ENCODE data around the gene PLAGL2. TPM values are rescaled to one million over a fixed set of nuclear protein-coding genes. Genes with fewer than 3 reads are reported as not detected.

Gene PLAGL2
- total and polyA plus RNA-seq, 10 donors: 2.2 to 16.6 (median 12.1) TPM

DNA sequence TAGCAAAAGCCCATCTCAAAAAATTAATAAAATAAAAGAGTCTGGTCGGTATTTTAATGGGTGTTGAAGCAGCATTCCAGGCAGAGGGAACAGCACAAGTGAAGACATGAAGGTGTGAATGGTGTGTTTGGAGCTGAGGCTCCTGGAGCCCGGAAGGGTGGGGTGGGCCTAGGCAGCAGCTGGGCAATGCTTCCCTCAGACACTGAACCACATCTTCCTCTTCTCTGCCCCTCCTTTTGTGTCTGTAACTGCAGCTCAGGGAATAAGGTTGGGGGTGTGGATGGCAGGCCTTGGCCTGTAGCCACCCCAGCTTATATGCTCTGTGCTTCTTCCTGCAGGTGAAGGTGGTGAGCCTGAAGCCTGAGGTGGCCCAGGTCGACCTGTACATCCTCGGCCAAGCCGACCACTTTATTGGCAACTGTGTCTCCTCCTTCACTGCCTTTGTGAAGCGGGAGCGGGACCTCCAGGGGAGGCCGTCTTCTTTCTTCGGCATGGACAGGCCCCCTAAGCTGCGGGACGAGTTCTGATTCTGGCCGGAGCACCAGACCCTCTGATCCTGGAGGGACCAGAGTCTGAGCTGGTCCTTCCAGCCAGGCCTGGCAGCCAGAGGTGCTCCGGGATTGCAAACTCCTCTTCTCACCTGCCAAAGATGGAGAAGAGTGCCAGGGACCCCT is 26.7 kb upstream of the PLAGL2 start:
- no peak overlapping the region for H3K4me3 ChIP-seq
- H3K9me3 ChIP-seq: no peaks in the 10 kb centered on the region
- peaks cover 11 to 36% (median 20%) of the 10 kb centered on the region in 6 donors for H3K4me1 ChIP-seq
- H3K27me3 ChIP-seq (replicated peaks in 1 of 7): no peaks in the 10 kb centered on the region
- H3K27ac ChIP-seq: peak overlapping the region in 2 of 8 donors; percentile 8 to 62
- peaks cover 0 to 79% (median 40%) of the 10 kb centered on the region in 6 donors for H3K36me3 ChIP-seq
- intact Hi-C loops (cut with DNase I; ENCODE audit: low total_unique reads): no loop called here
- TF ChIP-seq POLR2A (IDR thresholded peaks at IDR 0.05): no peak
- TF ChIP-seq, protein P1, sequence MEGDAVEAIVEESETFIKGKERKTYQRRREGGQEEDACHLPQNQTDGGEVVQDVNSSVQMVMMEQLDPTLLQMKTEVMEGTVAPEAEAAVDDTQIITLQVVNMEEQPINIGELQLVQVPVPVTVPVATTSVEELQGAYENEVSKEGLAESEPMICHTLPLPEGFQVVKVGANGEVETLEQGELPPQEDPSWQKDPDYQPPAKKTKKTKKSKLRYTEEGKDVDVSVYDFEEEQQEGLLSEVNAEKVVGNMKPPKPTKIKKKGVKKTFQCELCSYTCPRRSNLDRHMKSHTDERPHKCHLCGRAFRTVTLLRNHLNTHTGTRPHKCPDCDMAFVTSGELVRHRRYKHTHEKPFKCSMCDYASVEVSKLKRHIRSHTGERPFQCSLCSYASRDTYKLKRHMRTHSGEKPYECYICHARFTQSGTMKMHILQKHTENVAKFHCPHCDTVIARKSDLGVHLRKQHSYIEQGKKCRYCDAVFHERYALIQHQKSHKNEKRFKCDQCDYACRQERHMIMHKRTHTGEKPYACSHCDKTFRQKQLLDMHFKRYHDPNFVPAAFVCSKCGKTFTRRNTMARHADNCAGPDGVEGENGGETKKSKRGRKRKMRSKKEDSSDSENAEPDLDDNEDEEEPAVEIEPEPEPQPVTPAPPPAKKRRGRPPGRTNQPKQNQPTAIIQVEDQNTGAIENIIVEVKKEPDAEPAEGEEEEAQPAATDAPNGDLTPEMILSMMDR (IDR thresholded peaks at IDR 0.05 in 8 of 11, conservative IDR thresholded peaks at IDR 0.05 in 3 of 11): no peak
- WGBS, 5 donors: 86 to 92% (median 91%) methylated on average over 11 to 13 of the region's 13 CpGs
- no peak for DNase-seq

DNA sequence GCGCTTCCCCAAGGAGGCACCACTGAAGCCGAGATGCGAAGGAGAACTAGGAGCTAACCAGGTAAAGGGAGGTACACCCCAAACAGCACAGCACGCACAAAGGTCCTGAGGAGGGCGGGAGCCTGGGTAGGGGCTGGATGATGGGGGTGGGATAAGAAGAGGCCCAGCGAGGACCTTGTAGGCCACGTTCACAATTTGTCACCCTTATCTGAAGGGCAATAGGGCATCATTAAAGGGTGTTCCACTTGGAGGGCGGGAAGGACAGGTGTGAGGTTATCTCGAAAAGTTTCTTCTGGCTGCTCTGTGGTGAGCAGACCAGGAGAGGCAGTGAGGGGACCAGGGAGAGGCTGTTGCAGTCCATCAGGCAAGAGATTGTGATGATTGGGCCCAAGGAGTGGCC is 25.7 kb upstream of the PLAGL2 start:
- no peak for DNase-seq

DNA sequence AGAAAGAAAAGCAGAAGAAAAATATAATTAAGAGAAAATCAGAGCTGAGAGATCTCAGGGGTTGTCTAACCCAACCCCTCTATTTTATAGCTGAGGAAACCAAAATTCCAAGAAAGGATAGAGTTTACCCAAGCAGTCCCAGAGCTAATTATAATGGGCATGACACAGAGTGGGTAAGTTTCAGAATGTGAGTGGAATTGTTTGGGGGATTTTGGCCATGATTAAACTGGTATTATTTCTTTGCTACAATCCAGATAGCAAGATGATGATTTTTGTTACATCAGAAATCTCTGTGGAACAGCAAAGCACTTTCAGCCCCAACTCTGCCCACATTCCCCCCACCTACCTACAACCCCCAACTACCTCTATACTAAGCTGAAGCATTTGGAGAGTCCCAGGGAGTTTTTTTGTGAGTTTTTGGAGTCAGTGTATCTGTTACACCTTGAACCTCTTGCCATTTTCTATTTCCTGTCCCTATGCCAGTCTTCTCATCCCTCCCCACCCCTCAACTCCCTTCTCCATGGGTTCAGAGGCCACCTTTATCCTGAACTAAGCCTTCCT is 24.9 kb upstream of the PLAGL2 start:
- H3K36me3 ChIP-seq: peaks cover 0 to 95% (median 54%) of the 10 kb centered on the region in 6 donors
- H3K27me3 ChIP-seq (replicated peaks in 1 of 7): no peaks in the 10 kb centered on the region
- H3K4me1 ChIP-seq: peaks cover 11 to 46% (median 24%) of the 10 kb centered on the region in 6 donors
- TF ChIP-seq POLR2A (IDR thresholded peaks at IDR 0.05): no peak
- TF ChIP-seq, protein P1 (IDR thresholded peaks at IDR 0.05 in 8 of 11, conservative IDR thresholded peaks at IDR 0.05 in 3 of 11): no peak
- TF ChIP-seq POLR2AphosphoS5 (IDR thresholded peaks at IDR 0.05): no peak
- H3K4me3 ChIP-seq: no peak overlapping the region
- H3K27ac ChIP-seq: peak overlapping the region in 7 of 8 donors; percentile 56 to 77 (median 62)
- no peak for DNase-seq
- intact Hi-C loops (cut with DNase I; ENCODE audit: low total_unique reads): no loop called here
- H3K9me3 ChIP-seq: no peaks in the 10 kb centered on the region

More for the DNA sequence above, 25.7 kb upstream of the PLAGL2 start:
- Histone ChIP-seq H3K9me3 (no peaks in the 10 kb centered on the region), H3K36me3 (peaks cover 0 to 89% (median 45%) of the 10 kb centered on the region in 6 donors), H3K4me3 (no peak overlapping the region), H3K4me1 (peaks cover 11 to 37% (median 20%) of the 10 kb centered on the region in 6 donors), H3K27ac (peak overlapping the region in 3 of 8 donors; percentile 36 to 77 (median 62)), H3K27me3 (replicated peaks in 1 of 7) (no peaks in the 10 kb centered on the region)
- WGBS, 5 donors: 93 to 98% (median 96%) methylated on average over 9 of the region's 9 CpGs
- TF ChIP-seq POLR2AphosphoS5 (IDR thresholded peaks at IDR 0.05) (no peak), POLR2A (IDR thresholded peaks at IDR 0.05) (no peak)
- intact Hi-C loops (cut with DNase I; ENCODE audit: low total_unique reads): no loop called here

DNA sequence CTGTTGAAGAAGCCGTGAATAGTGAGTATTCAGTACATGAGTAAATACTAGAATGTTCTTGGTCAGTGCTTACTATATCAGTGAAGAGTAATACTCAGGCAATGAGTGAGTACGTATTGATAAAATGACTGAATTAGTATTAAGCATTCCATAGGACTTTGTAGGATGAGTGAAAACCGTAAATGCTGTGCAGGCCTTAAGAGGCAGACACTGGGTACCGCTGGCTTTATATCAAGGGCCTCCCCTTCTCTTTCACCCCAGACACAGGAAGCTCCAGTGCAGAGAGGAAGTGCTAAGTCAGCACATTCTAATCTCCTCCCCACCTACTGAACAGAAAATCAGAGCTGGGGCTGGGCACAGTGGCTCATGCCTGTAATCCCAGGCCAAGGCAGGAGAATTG is 24.3 kb upstream of the PLAGL2 start:
- TF ChIP-seq POLR2A (IDR thresholded peaks at IDR 0.05): no peak
- TF ChIP-seq POLR2AphosphoS5 (IDR thresholded peaks at IDR 0.05): peak in 2 of 3 donors; percentile 25 to 72
- Histone ChIP-seq H3K9me3 (no peaks in the 10 kb centered on the region), H3K4me3 (no peak overlapping the region), H3K4me1 (peaks cover 11 to 52% (median 25%) of the 10 kb centered on the region in 6 donors), H3K27me3 (replicated peaks in 1 of 7) (no peaks in the 10 kb centered on the region), H3K36me3 (peaks cover 0 to 95% (median 59%) of the 10 kb centered on the region in 6 donors), H3K27ac (peak overlapping the region; percentile 31 to 77 (median 62))
- intact Hi-C loops (cut with DNase I; ENCODE audit: low total_unique reads): no loop called here
- DNase-seq: no peak
- 24 to 48% (median 32%) methylated on average over 4 of the region's 4 CpGs for WGBS, 5 donors

DNA sequence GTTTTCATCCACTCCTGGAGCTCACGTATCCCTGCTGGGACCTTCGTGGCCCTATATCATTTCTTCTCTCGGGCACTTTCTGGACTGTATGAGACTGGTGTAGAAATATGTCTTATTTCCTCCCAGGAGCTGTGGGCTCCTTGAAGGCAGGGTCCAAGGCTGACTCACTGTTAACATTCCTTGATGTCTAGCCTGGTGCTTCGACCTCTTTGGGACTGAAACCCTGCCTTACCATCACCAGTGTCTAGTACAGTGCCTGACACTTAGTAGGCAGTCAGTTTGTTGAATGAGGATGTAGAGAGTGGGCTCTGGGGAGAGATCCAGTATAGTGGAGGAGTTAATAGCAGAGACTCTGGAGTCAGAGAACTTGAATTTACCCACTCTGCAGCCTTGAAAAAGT is 23.7 kb upstream of the PLAGL2 start:
- intact Hi-C loops (cut with DNase I; ENCODE audit: low total_unique reads): no loop called here
- WGBS, 5 donors: 81 to 93% (median 82%) methylated on average over 4 of the region's 4 CpGs
- Histone ChIP-seq H3K4me3 (no peak overlapping the region), H3K9me3 (no peaks in the 10 kb centered on the region), H3K36me3 (peaks cover 0 to 95% (median 60%) of the 10 kb centered on the region in 6 donors), H3K4me1 (peaks cover 11 to 53% (median 25%) of the 10 kb centered on the region in 6 donors), H3K27me3 (replicated peaks in 1 of 7) (no peaks in the 10 kb centered on the region), H3K27ac (peak overlapping the region in 6 of 8 donors; percentile 38 to 77 (median 65))
- no peak for DNase-seq
- no peak for TF ChIP-seq POLR2A (IDR thresholded peaks at IDR 0.05)
- TF ChIP-seq, protein P1 (IDR thresholded peaks at IDR 0.05 in 8 of 11, conservative IDR thresholded peaks at IDR 0.05 in 3 of 11): no peak
- TF ChIP-seq POLR2AphosphoS5 (IDR thresholded peaks at IDR 0.05): no peak
